GM13976 (cell line): ENCODE data around the gene PHLDB2.

Source experiments
- DNase-seq: peaks from one replicate; pipeline ENCODE4 v3.0.0; 2012; ENCODE audit warnings: low spot score
- CTCF ChIP-seq: IDR thresholded peaks from 2 replicates; pipeline ENCODE4 v1.5.1; 2012; ENCODE audit warnings: borderline replicate concordance, mild to moderate bottlenecking; ENCODE audit not compliant: insufficient read depth; ENCODE audit errors: extremely low read depth, missing control alignments, control extremely low read depth
- in situ Hi-C: fragments of 300-500 bp; cut with MboI; formaldehyde crosslinking; loops from one replicate; pipeline ENCODE4 v1.12.0; 2022; ENCODE audit warnings: low sequenced_read_pairs, mixed read lengths, inconsistent platforms; ENCODE audit not compliant: unreplicated experiment

Gene PHLDB2

GRCh38 chr3:111923806-111924205, 64.7 kb downstream of the PHLDB2 start:
- DNase-seq, result no peak
- TF ChIP-seq CTCF, result no peak
- in situ Hi-C loops, result no loop called here

DNA sequence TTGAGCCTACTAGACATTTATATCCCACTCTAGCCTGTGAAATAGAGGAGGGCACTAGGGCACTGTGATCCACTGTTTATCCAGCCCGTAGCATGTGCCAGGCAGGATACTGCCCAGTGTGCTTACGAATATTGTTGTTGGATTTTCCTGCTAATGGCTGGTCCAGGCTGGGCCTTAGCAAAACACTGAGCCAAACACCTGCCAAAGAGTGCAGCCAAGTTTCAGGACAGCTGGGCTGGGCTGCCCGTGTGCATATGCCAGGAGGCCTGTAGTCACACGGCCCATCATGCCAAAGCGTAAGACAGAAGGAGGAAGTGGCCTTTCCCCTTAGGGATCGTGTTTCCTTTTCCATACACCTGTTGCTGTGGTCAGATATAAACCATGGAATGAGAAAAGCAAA, 65.2 kb downstream of the PHLDB2 start:
- TF ChIP-seq CTCF, result no peak
- in situ Hi-C loops, result no loop called here
- no peak for DNase-seq

GRCh38 chr3:111926266-111926676, 67.2 kb downstream of the PHLDB2 start:
- in situ Hi-C loops, result no loop called here
- no peak for DNase-seq

GRCh38 chr3:111928613-111929012, 69.5 kb downstream of the PHLDB2 start:
- in situ Hi-C loops, result no loop called here
- TF ChIP-seq CTCF, result no peak
- no peak for DNase-seq

More at GRCh38 chr3:111926266-111926676, 67.2 kb downstream of the PHLDB2 start:
- no peak for TF ChIP-seq CTCF

DNA sequence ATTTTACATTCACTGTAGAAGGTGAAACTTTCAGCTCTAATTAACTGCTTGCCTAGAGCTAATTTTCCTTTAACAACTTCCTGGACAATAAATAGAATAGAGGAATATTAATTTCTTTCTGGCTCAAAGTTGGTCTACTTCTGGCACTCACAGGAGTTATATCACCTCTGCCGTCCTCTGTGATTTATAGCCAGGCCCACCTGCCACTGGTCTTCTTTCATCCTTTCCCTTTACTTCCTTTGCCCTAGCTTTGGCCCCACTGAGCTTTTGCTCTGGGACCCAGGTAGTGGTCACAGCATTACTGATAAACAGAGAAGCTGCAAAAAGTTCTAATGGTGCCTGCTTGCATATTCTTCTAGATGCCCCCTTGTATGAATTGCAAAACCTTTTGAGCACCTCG, 70.4 kb downstream of the PHLDB2 start:
- in situ Hi-C loops, result no loop called here
- no peak for DNase-seq
- no peak for TF ChIP-seq CTCF

DNA sequence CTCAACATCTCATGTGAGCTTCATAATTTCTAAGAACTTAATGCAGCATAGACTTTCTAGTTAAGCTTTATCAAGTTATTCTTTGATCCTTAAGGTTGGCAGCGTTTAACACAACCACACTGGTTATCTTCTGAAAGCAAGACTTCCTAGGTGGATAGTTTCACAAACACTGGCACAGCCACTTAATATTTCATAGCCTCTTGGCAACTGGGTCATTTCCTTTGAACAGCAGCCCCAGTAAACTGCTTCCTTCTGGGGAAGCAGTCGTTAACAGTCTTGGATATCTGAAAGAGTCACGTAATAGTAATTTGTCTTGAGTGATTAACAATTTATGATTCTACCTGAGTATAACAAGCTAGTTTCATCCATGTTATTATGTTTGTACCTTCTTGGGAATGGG, 73.9 kb downstream of the PHLDB2 start:
- no peak for DNase-seq
- no peak for TF ChIP-seq CTCF
- in situ Hi-C loops, result no loop called here

DNA sequence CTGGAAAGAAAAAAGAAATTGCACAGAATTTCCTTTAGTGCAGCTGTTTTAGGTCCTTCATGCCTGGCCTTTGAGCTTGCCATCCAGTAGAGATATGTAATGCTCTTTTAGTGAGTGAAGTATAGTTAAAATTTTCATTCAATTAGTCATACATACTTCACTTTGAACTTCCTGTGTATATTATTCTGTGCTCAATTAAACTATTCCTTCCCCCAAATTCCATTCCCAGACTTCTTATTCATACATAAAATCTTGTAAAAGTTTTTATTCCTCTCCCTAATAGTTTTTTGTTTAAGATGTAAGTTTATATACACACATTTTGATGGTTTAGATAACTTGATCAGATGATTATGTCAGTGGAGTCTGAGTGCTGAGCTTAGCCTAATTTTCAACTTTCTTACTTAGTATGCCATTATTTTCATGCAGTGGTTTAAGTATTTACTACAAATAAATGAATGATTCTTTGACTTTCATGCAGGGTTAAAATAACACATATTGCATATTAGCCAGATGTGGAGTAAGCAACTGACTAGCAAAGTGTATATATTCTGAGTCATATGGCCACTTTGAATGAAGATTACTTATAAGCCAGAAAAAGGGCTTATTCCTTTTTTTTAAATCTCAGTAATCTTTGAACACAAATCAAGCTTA, 77.3 kb downstream of the PHLDB2 start:
- no peak for DNase-seq
- in situ Hi-C loops, result no loop called here
- TF ChIP-seq CTCF, result no peak
